GM21360 (cell line): ENCODE data around the gene HSD17B14.
"Not testable (repeated sequence)": the region's sequence is repeated elsewhere in the genome, so short reads cannot be mapped to it uniquely, and the experiment has no call there.

ENCODE experiments used
- ATAC-seq: cut with Tn5 transposase; IDR thresholded peaks from one replicate; pipeline ENCODE4 v1.9.1; 2021; ENCODE audit warnings: mild to moderate bottlenecking, moderate library complexity; ENCODE audit not compliant: unreplicated experiment

Gene HSD17B14

GRCh38 chr19:48836089-48837017 lies at the start of gene HSD17B14:
Gene HSD17B14, minus strand, starts transcription at chr19:48836491. Its CDS starts 80 bp downstream, at chr19:48836411.
- ATAC-seq: no peak

GRCh38 chr19:48883726-48884125 lies 47.4 kb upstream of the HSD17B14 start:
- no peak for ATAC-seq

GRCh38 chr19:48881741-48882657 lies 45.7 kb upstream of the HSD17B14 start:
- ATAC-seq: no peak

GRCh38 chr19:48879696-48880095 lies 43.4 kb upstream of the HSD17B14 start:
- ATAC-seq: not testable (repeated sequence)

DNA sequence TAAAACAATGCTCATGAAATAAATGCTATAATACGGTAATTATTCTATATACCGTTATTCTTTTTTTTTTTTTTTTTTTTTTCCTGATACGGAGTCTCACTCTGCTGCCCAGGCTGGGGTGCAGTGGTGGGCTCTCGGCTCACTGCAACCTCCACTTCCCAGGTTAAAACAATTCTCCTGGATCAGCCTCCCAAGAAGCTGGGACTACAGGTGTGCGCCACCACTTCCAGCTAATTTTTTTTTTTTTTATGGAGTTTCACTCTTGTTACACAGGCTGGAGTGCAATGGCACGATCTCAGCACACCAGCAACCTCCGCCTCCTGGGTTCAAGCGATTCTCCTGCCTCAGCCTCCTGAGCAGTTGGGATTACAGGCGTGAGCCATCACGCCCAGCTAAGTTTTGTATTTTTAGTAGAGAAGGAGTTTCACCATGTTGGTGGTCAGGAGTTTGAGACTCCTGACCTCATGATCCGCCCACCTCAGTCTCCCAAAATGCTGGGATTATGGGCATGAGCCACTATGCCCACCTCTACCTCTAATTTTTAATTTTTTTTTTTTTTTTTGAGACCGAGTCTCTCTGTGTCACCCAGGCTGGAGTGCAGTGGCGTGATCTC lies 42.8 kb upstream of the HSD17B14 start:
- no peak for ATAC-seq

DNA sequence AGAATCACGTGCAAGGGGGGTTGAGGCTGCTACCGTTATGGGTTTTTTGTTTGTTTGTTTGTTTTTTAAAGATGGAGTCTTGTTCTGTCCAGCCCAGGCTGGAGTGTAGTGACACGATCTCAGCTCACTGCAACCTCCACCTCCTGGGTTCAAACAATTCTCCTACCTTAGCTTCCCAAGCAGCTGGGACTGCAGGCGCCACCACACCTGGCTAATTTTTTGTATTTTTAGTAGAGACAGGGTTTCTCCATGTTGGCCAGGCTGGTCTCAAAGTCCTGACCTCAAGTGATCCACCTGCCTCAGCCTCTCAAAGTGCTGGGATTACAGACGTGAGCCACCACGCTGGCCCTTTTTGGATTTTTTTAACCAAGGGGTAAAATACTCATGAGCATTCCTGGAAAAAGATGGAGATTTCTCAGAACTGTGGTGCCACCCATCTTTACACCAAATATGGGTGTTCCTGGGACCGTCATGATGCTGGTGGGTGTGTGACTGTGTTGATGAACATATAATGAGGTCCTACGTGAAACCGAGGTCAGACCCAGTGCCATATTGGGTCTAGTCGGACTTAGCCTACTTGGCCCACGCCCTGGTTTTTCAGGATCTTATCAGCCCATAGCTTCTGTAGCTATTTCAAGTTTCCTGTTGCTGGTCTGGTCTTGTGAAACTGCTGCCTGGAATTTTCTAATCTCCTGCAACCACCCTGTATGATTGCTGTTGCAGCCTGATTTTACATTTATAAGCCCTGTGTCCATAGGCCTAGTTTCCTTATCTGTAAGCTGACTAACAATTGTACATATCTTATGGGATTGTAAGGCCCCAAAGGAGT lies 42.1 kb upstream of the HSD17B14 start:
- ATAC-seq: no peak

- ATAC-seq: no peak
Measured at GRCh38 chr19:48877855-48878195, 41.5 kb upstream of the HSD17B14 start.

DNA sequence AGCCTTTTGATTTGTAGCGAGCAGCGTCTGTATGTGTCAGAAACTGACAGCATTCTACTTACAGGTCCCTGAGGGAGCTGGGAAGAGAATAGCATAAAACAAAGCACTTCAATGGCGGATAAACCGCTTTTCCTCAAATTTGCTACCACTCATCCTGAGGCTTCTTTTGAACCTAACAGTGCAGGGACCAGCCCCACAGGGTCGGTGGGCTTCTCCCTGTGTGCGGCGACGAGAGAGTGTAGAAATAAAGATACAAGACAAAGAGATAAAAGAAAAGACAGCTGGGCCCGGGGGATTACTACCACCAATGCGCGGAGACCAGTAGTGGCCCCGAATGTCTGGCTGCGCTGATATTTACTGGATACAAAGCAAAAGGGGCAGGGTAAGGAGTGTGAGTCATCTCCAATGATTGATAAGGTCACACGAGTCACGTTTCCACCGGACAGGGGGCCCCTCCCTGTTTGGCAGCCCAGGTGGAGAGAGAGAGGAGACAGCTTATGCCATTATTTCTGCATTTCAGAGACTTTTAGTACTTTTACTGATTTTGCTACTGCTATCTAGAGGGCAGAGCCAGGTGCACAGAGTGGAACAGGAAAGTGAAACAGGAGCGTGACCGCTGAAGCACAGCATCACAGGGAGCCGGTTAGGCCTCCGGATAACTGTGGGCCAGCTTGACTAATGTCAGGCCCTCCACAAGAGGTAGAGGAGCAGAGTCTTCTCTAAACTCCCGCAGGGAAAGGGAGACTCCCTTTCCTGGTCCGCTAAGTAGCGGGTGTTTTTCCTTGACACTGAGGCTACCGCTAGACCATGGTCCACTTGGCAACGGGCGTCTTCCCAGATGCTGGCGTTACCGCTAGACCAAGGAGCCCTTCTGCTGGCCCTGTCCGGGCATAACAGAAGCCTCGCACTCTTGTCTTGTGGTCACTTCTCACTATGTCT lies 40.0 kb upstream of the HSD17B14 start:
- ATAC-seq: not testable (repeated sequence)

DNA sequence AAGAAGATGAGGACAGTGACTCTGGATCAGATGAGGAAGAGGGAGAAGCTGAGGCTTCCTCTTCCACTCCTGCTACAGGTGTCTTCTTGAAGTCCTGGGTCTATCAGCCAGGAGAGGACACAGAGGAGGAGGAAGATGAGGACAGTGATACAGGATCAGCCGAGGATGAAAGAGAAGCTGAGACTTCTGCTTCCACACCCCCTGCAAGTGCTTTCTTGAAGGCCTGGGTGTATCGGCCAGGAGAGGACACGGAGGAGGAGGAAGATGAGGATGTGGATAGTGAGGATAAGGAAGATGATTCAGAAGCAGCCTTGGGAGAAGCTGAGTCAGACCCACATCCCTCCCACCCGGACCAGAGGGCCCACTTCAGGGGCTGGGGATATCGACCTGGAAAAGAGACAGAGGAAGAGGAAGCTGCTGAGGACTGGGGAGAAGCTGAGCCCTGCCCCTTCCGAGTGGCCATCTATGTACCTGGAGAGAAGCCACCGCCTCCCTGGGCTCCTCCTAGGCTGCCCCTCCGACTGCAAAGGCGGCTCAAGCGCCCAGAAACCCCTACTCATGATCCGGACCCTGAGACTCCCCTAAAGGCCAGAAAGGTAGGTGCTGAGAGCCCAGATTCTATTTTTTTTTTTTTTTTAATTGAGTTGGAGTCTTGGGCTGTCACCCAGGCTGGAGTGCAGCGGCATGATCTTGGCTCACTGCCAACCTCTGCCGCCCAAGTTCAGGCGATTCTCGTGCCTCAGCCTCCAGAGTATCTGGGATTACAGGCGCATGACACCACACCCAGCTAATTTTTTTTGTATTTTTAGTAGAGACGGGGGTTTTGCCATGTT lies 38.2 kb upstream of the HSD17B14 start:
- peak; percentile 3 for ATAC-seq

GRCh38 chr19:48873476-48874302 lies 37.4 kb upstream of the HSD17B14 start:
- no peak for ATAC-seq

- ATAC-seq: no peak
Measured at GRCh38 chr19:48872884-48873475, 36.7 kb upstream of the HSD17B14 start.

GRCh38 chr19:48872182-48872883 lies 36.0 kb upstream of the HSD17B14 start, which contains the start of gene PPP1R15A:
Gene PPP1R15A, plus strand, starts transcription at chr19:48872421. Its CDS starts 813 bp downstream, at chr19:48873234.
- peak; percentile 30 for ATAC-seq

DNA sequence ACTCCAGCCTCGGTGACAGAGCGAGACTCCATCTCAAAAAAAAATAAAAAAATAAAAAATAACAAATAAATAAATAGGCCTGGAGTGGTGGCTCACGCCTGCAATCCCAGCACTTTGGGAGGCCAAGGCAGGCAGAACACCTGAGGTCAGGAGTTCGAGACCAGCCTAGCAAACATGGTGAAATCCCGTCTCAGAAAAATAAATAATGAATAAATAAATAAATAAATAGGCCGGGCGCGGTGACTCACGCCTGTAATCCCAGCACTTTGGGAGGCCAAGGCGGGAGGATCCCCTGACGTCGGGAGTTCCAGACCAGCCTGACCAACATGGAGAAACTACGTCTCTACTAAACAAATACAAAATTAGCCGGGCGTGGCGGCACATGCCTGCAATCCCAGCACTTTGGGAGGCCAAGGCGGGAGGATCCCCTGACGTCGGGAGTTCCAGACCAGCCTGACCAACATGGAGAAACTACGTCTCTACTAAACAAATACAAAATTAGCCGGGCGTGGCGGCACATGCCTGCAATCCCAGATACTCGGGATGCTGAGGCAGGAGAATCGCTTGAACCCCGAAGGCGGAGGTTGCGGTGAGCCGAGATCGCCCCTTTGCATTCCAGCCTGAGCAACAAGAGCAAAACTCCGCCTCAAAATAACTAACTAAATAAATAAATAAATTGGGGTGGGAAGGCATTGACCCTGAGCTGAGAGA lies 35.3 kb upstream of the HSD17B14 start:
- not testable (repeated sequence) for ATAC-seq

DNA sequence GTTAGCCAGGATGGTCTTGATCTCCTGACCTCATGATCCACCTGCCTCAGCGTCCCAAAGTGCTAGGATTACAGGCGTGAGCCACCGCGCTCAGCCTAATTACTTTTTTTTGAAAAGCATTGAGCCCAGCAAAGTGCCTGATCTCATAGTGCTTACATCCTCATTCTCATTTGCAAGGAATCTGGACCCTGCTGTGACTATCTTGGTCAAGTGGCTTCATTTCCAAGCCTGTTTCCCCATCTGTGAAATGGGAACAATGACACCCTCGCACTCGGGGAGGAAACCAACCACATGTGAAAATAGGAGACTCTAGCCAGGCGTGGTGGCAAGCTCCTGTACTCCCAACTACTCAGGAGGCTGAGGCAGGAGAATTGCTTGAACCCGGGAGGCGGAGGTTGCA lies 33.8 kb upstream of the HSD17B14 start:
- ATAC-seq: no peak

DNA sequence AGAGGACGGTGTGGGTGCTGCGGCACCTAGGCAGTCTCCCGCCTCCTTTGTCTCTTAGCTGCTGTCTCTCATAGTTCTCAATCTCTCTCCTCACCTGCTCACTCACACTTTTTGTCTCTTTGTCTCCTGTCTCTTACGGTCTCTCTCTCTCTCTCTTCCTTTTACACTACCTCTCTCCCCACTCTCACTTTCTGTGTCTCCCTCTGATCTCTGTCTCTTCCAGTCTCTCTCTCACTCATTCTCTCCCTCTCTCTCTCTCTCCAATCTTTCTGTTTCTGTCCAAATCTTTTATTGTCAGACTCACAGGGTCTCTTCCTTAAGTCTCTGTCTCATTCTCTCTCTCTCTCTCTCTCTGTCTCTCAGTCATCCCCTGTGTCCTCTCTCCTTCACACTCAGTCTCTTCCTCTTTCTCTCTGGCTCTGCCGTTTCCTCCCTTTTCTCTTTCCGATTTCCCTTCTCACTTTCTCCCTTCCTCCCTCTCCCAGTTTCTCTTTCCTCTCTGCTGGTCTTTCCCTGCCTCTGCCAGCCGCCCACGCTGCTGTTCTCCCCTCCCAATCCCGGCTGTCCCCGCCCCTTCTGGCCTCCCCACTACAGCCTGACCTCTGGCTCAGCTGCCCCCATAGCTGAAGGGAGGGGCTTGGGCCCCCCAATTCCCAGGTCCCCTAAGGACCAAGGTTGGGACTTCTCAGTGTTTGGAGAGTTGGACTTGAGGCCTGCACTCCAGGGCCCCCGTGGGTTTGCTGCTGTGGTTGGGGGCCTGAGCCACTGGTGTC lies 32.0 kb upstream of the HSD17B14 start, which contains the start of gene PLEKHA4:
PLEKHA4 (minus strand) TSS at position 504 of the 773 bp plus-strand sequence. CDS start 997 bp downstream, outside the sequence.
- ATAC-seq: no peak
